GM18907 (cell line): ENCODE results near the gene LSP1.
"Not testable (repeated sequence)": the region's sequence is repeated elsewhere in the genome, so short reads cannot be mapped to it uniquely, and the experiment has no call there.

Experiments
- ATAC-seq: cut with Tn5 transposase; IDR thresholded peaks from one replicate; pipeline ENCODE4 v1.9.1; 2021; ENCODE audit warnings: mild to moderate bottlenecking, moderate library complexity; ENCODE audit not compliant: unreplicated experiment

The LSP1 gene

GRCh38 chr11:1875093-1875850, 22.4 kb downstream of the LSP1 start:
- ATAC-seq, result no peak

GRCh38 chr11:1875851-1876301, 23.0 kb downstream of the LSP1 start:
- not testable (repeated sequence) for ATAC-seq

- no peak for ATAC-seq
These were observed 23.6 kb downstream of the LSP1 start for GRCh38 chr11:1876361-1877063.

- ATAC-seq, result no peak
These were observed 24.6 kb downstream of the LSP1 start for GRCh38 chr11:1877211-1878136.

- ATAC-seq, result no peak
These were observed 25.5 kb downstream of the LSP1 start for GRCh38 chr11:1878137-1879031.

GRCh38 chr11:1879342-1879940, 26.6 kb downstream of the LSP1 start:
- no peak for ATAC-seq

GRCh38 chr11:1879941-1880720, 27.2 kb downstream of the LSP1 start:
- no peak for ATAC-seq

GRCh38 chr11:1880746-1881441, 28.0 kb downstream of the LSP1 start:
- no peak for ATAC-seq

- peak; percentile 25 for ATAC-seq
These were observed 28.8 kb downstream of the LSP1 start for GRCh38 chr11:1881442-1882264.

- peak; percentile 59 for ATAC-seq
These were observed 29.7 kb downstream of the LSP1 start for GRCh38 chr11:1882265-1883238.

- ATAC-seq, result no peak
These were observed 30.7 kb downstream of the LSP1 start for GRCh38 chr11:1883346-1884302.

GRCh38 chr11:1884303-1884700, 31.4 kb downstream of the LSP1 start:
- ATAC-seq, result no peak

GRCh38 chr11:1886551-1886950, 33.7 kb downstream of the LSP1 start:
- ATAC-seq, result not testable (repeated sequence)

- ATAC-seq, result no peak
These were observed 34.8 kb downstream of the LSP1 start for GRCh38 chr11:1887451-1888346.
